GM21717 (cell line): ENCODE measurements around the gene LRRC75B.
"Not testable (repeated sequence)": the region's sequence is repeated elsewhere in the genome, so short reads cannot be mapped to it uniquely, and the experiment has no call there.

Source experiments
- ATAC-seq: cut with Tn5 transposase; IDR thresholded peaks from one replicate; pipeline ENCODE4 v1.9.1; 2021; ENCODE audit warnings: mild to moderate bottlenecking, moderate library complexity; ENCODE audit not compliant: unreplicated experiment

Gene LRRC75B, protein sequence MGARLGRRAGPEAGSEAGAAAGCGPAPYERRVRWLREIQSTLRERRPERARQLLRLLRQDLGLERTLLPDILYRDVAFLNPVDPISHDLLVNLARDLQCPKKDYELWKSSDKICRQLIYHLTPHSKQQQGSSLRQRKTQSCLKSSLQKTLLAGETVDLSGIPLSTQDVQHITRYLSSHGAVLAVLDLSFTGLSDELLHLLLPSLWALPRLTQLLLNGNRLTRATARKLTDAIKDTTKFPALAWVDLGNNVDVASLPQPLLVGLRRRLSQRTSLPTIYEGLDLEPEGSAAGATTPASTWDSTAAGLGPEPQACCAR

DNA sequence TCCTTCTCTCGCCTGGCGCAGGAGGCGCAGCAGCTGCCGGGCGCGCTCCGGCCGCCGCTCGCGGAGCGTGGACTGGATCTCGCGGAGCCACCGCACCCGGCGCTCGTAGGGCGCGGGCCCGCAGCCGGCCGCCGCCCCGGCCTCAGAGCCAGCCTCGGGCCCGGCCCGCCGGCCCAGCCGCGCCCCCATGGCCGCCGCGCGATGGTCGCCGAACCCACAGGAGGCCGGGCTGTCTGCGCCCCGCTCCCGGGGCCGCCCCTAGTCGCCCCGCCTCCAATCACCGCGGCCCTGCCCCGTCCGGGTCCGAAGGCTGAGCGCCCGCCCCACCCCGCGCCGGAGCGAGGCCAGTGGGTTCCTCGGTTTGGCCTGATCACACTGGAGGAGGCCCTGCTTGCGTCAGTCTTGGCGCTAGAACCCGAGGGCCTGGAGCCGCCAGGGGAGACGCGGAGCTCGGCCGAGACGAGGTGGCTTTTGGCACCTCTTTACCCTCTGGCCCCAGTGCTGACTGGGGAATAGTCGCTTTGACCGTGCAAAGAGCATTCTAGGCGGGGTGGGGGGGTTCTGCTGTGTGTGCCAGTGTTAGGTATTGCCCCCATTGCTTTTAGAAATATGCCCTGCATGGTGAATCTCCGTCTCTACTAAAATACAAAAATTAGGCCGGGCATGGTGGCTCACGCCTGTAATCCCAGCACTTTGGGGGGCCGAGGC, at the start of gene LRRC75B:
Gene LRRC75B (minus strand): TSS at position 223 of the 708 bp plus-strand sequence. CDS start 34 bp downstream, at position 189.
- no peak for ATAC-seq

DNA sequence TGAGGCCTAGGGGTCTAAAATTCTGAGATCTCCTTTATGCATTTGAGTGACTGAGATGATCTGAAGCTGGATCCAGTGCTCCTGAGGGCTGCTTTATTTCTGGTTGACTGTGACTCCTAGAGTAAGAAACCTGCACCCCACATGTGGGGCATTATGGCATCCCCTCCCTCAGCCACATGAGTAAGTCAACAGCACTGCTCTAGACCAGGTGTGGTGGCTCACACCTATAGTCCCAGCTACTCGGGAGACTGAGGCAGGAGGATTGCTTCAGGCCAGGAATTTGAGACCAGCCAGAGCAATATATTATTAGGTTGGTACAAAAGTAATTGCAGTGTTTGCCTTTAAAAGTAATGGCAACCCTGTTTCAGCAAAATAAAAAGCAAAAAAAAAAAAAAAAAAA, 49.4 kb upstream of the LRRC75B start:
- not testable (repeated sequence) for ATAC-seq

DNA sequence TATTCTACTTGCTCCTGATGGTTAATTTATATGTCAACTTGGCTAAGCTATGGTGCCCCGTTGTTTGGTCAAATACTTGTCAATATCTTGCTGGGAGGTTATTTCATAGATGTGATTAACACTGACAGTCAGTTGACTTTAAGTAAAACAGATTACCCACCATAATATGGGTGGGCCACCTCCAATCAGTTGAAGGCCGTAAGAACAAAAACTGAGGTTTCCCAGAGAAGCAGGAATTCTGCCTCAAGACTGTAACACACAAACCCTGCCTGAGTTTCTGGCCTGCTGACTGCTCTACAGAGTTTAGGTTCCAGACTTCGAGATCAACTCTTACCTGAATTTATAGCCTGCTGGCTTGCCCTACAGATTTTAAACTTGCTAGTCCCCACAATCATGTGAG, 43.6 kb upstream of the LRRC75B start:
- ATAC-seq = not testable (repeated sequence)

DNA sequence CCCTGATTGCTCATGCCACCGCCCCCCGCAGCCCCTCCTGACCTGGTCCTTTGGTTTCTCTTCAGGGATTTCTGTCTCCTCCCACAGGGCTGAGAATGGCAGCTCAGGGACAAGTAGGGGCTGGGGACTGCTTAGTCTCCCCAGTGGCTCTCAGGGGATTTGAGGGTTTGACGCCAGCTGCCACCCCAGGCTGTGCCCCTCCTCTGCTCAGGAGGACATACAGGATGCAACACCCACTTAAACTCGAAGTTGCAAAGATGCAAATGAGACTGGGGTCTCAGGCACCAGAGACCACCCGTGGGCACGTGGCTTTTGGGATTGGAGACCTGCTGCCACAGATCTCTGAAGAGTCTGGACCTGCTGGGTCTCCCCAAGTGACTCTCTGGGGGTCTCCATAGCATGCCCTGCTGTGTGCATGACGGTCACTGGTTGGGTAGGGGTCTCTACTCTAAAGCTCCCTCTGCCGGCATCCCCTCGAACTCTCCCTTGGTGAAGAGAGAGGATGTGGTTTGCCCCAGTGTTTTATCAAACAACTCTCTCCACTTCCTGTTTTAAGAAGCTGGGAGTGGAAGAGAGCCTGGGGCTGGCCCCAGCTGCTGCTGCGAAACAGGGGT, 42.0 kb upstream of the LRRC75B start:
- not testable (repeated sequence) for ATAC-seq

DNA sequence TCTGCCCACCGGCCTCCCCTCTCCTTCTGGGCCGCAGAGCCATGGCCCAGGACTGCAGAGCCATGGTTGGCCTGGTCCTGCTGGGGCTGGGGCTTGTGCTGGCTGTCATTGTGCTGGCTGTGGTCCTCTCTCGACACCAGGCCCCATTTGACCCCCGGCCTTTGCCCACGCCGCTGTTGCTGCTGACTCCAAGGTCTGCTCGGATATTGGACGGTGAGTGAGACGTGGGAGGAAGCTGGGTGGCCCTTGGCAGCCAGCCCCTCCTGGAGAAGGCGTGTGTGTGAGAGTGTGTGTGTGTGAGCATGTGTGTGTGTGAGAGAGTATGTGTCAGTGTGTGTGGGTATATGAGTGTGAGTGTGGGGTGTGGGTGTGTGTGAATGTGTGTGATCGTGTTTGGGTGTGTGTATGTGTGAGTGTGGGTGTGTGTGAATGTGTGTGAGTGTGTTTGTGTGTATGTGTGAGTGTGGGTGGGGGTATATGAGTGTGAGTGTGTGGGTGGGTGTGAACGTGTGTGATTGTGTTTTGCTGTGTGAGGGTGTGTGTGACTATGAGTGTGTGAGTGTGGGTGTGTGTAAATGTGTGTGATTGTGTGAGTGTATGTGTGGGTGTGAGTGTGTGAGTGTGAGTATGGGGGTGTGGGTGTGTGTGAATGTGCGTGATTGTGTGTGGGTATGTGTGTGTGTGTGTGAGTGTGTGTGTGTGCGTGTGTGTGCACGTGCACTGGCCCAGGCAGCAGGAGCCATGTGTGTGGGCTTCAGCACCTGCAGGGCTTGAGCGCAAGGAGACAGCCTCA, 40.6 kb upstream of the LRRC75B start:
- ATAC-seq = not testable (repeated sequence)

DNA sequence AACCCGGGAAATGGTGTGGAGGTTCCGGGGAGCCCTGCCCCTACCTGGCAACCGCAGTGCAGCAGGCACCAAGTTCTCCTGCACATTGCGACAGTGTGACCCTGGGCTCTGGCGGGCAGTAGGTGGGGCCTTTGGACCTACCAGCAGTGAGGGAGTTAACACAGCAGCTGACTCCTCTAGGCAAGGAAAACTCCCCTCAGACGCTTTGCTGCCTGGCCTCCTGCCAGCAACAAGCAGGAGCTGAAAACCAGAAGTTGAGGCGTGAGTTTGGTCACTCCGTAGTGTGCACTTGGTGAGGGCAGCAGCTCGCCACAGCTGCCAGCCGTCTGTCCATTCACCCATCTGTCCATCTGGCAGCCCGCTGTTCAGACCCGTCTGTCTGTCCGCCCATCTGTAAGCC, 39.8 kb upstream of the LRRC75B start:
- ATAC-seq = not testable (repeated sequence)

DNA sequence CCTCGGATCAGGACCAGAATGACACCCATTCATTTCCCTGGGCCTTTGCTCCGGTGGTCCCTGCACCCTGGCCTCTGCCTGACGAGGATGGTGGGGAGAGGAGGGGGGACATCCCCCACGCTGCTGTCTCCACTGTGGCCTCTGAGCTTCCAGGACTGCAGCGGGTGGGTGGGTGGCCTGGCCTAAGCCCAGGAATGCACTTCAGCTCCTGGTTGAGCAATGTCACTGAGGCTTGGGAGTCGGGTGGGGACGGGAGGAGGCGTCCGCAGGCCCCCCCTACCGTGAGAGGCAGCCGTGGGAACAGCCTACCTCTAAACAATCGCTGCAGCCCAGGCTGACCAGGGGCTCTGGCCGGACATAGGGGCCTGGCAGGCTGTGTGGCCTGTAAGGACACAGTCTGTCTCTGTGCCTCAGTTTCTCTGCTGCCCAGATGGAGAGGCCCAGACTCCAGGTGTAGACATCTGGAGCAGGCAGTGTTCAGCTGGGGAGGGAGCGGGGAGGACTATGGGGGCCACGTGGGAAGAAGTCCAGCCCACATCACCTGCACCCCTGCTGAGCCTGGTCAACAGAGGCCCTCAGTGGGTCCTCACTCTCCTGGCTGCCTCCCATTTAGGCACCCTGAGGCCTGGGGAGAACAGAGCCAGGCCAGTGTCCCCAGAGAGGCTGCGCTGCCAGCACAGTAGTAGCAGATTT, 38.7 kb upstream of the LRRC75B start:
- ATAC-seq = not testable (repeated sequence)

DNA sequence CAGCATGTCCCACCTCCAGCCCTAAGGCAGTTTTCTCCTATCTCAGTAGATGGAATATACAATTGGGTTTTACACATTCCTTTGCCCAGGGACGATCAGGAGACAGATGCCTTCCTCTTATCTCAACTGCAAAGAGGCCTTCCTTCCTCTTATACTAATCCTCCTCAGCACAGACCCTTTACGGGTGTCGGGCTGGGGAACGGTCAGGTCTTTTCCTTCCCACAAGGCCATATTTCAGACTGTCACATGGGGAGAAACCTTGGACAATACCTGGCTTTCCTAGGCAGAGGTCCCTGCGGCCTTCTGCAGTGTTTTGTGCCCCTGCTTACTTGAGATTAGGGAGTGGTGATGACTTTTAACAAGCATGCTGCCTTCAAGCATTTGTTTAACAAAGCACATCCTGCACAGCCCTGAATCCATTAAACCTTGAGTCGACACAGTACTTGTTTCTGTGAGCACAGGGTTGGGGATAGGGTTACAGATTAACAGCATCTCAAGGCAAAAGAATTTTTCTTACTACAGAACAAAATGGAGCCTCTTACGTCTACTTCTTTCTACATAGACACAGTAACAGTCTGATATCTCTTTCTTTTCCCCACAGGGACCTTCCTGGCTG, 38.0 kb upstream of the LRRC75B start:
- not testable (repeated sequence) for ATAC-seq

DNA sequence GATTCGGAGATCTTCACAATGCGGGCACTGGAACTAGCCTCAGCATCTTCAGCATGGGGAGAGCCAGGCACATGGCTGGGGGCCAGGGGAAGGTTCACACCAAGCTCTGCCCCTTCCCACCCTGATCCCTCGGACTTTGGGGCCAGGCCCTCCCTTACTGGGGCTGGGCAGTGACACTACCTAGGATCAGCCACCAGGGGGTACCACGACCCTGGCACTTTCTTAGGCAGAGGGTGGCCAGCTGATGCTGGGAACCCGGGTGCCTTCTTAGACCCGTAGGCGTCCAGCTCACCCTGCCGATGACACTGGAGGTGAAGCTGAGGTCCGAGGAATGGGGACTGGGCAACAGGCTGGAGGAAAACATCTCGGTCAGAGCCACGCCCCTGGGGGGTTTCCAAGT, 36.2 kb upstream of the LRRC75B start:
- ATAC-seq = not testable (repeated sequence)

DNA sequence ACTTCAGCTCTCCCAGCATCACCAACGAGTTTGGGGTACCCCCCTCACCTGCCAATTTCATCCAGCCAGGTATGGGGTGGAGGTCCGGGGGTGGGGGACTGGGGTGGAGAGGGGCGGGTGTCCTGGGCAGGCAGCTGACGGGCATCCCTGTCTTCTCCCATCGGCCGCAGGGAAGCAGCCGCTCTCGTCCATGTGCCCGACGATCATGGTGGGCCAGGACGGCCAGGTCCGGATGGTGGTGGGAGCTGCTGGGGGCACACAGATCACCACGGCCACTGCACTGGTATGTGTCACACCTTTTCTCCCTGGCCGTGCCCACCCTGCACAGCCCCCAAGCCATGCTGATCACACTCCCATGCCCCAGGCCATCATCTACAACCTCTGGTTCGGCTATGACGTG, 35.0 kb upstream of the LRRC75B start:
- ATAC-seq = not testable (repeated sequence)

DNA sequence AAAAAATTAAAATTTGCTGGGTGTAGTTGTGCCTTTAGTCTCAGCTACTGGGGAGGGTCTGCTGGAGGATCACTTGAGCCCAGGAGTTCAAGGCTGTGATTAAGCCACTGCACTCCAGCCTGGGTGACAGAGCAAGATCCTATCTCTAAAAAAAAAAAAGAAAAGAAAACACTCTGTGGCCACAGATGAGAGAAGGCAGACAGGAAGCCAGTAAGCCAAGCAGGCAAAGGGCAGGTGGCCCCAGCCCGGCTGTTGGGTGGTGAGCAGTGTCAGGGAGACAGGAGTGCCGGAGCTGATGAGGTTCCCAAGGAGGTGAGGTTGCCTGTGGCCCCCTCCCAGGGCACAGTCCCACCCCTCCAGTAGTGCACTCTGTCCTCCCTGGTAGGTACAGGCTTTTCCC, 29.7 kb upstream of the LRRC75B start:
- not testable (repeated sequence) for ATAC-seq

DNA sequence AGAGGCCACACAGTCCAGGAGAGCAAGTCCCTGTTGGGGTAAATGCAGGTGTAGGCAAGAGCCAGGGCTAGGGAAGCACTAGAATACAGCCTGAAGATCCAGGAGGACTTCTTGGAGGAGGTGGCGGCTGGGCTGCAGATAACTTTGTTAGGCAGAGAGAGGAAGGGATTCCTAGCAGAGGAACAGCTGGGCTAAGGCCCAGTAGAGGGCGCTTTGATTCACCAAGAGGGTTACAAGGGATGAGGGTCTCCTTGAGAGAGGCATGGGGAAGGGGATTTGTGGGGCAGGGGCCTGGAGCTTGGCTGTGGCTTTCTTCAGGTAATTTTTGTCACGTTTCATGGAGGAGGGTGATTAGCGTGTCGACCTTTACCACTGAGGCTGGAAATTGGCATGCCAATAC, 28.4 kb upstream of the LRRC75B start:
- ATAC-seq = not testable (repeated sequence)

DNA sequence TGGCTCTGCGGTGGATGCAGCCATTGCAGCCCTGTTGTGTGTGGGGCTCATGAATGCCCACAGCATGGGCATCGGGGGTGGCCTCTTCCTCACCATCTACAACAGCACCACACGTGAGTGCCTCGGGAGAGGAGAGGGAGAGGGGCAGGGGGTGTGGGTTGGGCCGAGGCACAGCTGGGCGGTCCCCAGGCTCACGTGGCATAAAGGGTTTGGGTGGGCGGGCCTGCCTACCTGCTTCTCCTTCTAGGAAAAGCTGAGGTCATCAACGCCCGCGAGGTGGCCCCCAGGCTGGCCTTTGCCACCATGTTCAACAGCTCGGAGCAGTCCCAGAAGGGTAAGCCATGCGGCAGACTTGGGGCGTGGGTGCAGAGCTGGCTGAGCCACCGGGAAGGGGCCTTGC, 21.9 kb upstream of the LRRC75B start:
- ATAC-seq = not testable (repeated sequence)

DNA sequence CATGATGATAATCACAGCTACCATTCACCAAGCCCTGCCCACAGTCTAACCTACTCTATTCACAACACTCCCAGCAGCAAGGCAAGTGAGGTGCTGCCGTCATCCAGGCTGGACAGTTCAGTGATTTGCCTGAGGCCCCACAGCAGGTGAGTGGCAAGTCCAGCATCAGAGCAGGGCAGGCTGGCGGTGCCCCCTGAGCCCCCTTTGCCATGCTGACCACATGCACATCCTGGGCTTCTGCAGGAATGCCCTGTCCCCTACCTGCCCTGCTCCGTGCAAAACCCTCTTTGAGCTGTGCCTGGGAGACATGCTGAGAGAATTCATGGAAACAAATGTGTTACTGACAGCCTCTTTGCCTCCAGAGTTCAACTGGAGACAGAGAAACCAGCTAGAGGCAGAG, 17.0 kb upstream of the LRRC75B start:
- not testable (repeated sequence) for ATAC-seq

DNA sequence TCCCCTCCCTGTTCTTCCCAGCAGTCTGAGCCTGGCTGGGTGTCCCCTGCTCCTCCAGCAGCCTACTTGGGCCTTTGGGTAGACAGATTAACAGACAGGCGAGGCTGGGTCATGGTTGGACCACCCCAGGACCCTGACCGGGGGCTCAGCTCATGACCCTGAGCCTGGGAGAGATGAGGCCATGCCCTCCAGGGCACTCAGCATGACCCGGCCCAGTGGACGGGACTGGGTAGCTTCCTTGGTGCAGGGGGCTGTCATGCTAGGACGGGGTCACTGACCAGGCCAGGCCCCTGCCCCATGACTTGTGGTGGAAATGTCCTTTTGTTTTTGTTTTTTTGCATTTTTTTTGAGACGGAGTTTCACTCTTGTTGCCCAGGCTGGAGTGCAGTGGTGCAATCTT, 15.5 kb upstream of the LRRC75B start:
- not testable (repeated sequence) for ATAC-seq

DNA sequence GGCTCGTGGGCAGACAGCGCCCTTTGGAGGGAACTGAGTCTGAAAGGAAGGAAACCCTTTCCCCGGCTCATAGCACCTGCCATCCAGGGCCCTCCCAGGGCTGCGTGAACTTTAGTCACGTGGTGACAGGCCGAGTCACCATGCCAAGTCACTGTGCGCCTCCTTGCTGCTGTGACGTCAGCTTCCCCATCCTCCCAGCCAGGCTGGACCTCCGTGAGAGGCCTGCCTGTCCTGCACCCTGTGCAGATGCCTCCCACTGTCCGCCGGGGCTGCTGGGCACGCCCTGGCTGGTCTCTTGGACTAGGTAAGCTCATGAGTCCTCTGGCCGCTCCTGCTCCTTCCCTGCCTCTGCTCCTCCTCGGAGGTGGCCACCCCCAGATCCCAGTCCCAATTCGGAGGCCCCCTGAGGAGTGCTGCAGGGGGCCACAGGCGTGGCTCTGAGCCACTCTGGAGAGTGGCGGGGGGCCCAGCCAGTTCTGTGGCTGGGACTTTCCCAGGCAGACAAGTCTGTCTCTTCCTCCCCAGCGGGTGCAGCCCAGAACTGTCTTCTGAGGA, 14.6 kb upstream of the LRRC75B start:
- not testable (repeated sequence) for ATAC-seq

DNA sequence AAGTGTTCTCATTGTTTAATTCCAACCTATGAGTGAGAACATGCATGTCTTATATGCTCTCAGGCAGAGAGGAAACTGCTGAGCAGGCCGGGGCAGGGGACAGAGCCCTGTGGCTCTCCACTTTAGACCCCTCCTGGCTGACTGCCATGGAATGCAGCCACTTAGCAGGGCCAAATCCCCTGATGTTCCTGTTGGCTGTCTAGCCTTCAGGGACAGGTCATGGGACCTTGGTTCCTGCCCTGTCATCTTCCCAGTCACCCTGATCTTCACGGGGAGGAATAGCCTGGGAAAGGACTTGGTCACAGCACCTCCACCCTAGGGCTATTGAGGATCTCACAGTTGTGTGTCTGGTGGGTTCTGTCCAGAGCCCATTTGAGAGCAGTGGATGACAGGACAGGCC, 13.5 kb upstream of the LRRC75B start:
- ATAC-seq = not testable (repeated sequence)

DNA sequence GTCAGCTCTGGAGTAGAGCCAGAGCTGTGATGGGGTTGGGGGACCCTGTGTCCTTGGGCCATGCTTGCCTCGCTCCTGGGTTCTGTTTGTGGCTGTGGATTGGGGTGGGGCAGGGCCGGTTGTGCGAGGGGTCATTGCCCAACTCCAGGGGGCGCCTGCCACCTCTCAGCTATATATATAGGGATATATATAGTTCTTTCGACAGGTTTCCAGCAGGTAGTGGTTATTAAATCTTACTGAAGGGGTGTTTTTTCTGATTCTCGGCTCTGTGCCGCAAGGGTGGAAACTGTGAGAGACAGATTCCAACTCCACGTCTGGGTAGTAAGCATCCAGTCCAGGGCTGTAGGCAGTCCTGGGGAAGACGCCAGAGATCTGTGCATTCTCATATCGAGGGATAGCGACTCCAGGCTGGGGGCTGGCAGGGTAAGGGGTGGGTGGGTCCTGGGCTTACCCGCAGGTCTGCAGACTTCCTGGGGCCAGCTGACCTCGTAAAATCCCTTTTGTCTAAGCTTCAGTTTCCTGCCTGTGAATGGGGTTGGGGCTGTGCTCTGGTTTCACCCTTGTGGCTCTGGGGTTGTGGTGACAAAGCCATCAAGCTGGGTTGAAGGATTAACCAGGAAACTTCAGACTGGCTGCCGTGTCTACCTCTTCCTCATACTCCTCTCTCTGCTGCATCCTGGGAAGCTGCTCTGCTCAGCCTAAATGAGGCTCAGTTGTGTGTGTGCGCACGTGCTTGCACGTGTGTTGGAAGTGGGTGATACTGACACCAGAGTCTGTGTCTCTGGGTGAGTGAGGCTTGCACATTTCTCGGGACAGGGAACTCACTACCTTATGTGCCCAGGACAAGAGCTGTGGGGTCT, 11.1 kb upstream of the LRRC75B start:
- not testable (repeated sequence) for ATAC-seq
